Activated CD8-positive, alpha-beta memory T cell treated with anti-CD3 and anti-CD28 coated beads, Interleukin-2, amount 50 U/mL, for 24 hours (primary cell): ENCODE results near the gene SAT2.
A peak's percentile ranks its signal among the peaks of the same experiment; 100 is the strongest.

ENCODE experiments used
- DNase-seq: peaks from one replicate; pipeline ENCODE4 v3.0.0-alpha.2; 2020; ENCODE audit errors: extremely low read depth

SAT2 gene

GRCh38 chr17:7591596-7591995 is 36.0 kb downstream of the SAT2 start:
- DNase-seq = no peak

- no peak for DNase-seq
Observed at GRCh38 chr17:7590743-7591142, 36.9 kb downstream of the SAT2 start.

GRCh38 chr17:7589891-7590691 is 37.5 kb downstream of the SAT2 start, which contains the start of gene SOX15:
Gene SOX15, minus strand, starts transcription at chr17:7590094. Its CDS starts 418 bp downstream, at chr17:7589676.
- no peak for DNase-seq

GRCh38 chr17:7589204-7589868 is 38.3 kb downstream of the SAT2 start:
- DNase-seq = no peak

GRCh38 chr17:7588553-7589203 is 38.9 kb downstream of the SAT2 start:
- no peak for DNase-seq

GRCh38 chr17:7587420-7588151 is 40.0 kb downstream of the SAT2 start:
- no peak for DNase-seq

- no peak for DNase-seq
Observed at GRCh38 chr17:7586673-7587419, 40.8 kb downstream of the SAT2 start.

GRCh38 chr17:7583253-7584109 is 44.1 kb downstream of the SAT2 start, which contains the start of gene MPDU1:
Gene MPDU1, plus strand, starts transcription at chr17:7583852. Its CDS starts 11 bp downstream, at chr17:7583863.
- DNase-seq = peak; percentile 90

GRCh38 chr17:7582396-7583252 is 45.0 kb downstream of the SAT2 start:
- DNase-seq = no peak

- DNase-seq = no peak
Observed at GRCh38 chr17:7580604-7581575, 46.7 kb downstream of the SAT2 start.

GRCh38 chr17:7579834-7580603 is 47.6 kb downstream of the SAT2 start:
- no peak for DNase-seq

GRCh38 chr17:7579001-7579833 is 48.4 kb downstream of the SAT2 start, which contains the start of gene CD68:
Gene CD68, plus strand, starts transcription at chr17:7579638. Its CDS starts 40 bp downstream, at chr17:7579678.
- peak; percentile 63 for DNase-seq

- no peak for DNase-seq
Observed at GRCh38 chr17:7577327-7578199, 50.1 kb downstream of the SAT2 start.

- no peak for DNase-seq
Observed at GRCh38 chr17:7576432-7576937, 51.1 kb downstream of the SAT2 start.
